Natural killer cell (primary cell): ENCODE results near the gene RIMBP2. TPM values are rescaled to one million over a fixed set of nuclear protein-coding genes. Genes with fewer than 3 reads are reported as not detected.

Experiments
- ATAC-seq, 3 donors: fragments of 150-1000 bp in 2 of 3; fragments of 200-7000 bp in 1 of 3; cut with Tn5 transposase; 1 replicate in 1 of 3; 2 replicates in 2 of 3; pipeline ENCODE4 v1.10.0; 2021; ENCODE audit warnings: mild to moderate bottlenecking in 2 of 3, moderate library complexity in 2 of 3
- DNase-seq, 2 donors: peaks; one replicate each; pipeline versions ENCODE4 v3.0.0 to v3.0.0-alpha.2; 2013 to 2021; ENCODE audit warnings: mixed read lengths in 1 of 2
- H3K27ac ChIP-seq: one replicate; pipeline ENCODE4 v1.5.1; 2013; ENCODE audit warnings: mild to moderate bottlenecking, low read length
- H3K27me3 ChIP-seq: one replicate; pipeline ENCODE4 v1.6.1; 2013; ENCODE audit warnings: low read length; ENCODE audit not compliant: control insufficient read depth, insufficient read depth
- H3K36me3 ChIP-seq: one replicate; pipeline ENCODE4 v1.6.1; 2013; ENCODE audit warnings: low read length; ENCODE audit not compliant: control insufficient read depth, insufficient read depth
- H3K4me1 ChIP-seq: one replicate; pipeline ENCODE4 v1.6.1; 2013; ENCODE audit warnings: low read length; ENCODE audit not compliant: control insufficient read depth, insufficient read depth
- H3K4me3 ChIP-seq: one replicate; pipeline ENCODE4 v1.5.1; 2013; ENCODE audit warnings: low read length
- H3K9me3 ChIP-seq: one replicate; pipeline ENCODE4 v1.6.1; 2013; ENCODE audit warnings: low read length; ENCODE audit not compliant: control insufficient read depth, insufficient read depth
- H3K27ac Mint-ChIP-seq, 2 donors: one replicate each; pipeline ENCODE4 v1.8.0; 2022; ENCODE audit warnings: mild to moderate bottlenecking in 2 of 2, mixed read lengths in 2 of 2, moderate library complexity in 1 of 2
- H3K27me3 Mint-ChIP-seq, 2 donors: one replicate each; pipeline ENCODE4 v1.8.0; 2022; ENCODE audit warnings: low read depth in 2 of 2, mixed read lengths in 2 of 2
- H3K36me3 Mint-ChIP-seq: one replicate; pipeline ENCODE4 v1.8.0; 2022; ENCODE audit warnings: mixed read lengths
- H3K4me1 Mint-ChIP-seq, 2 donors: one replicate each; pipeline ENCODE4 v1.8.0; 2022; ENCODE audit warnings: mixed read lengths in 2 of 2
- H3K4me3 Mint-ChIP-seq: one replicate; pipeline ENCODE4 v1.8.0; 2022; ENCODE audit warnings: mild to moderate bottlenecking, moderate library complexity, mixed read lengths
- H3K9me3 Mint-ChIP-seq, 2 donors: one replicate each; pipeline ENCODE4 v1.8.0; 2022; ENCODE audit warnings: mixed read lengths in 2 of 2
- WGBS: methylation state at CpG from one replicate; pipeline ENCODE4 v1.1.7; 2013; ENCODE audit warnings: missing lambda C conversion rate; ENCODE audit not compliant: insufficient coverage; 5-methylcytosine and 5-hydroxymethylcytosine counted together
- intact Hi-C: fragments of 100-400 bp; cut with micrococcal nuclease; formaldehyde crosslinking; loops from one replicate; pipeline ENCODE4 v1.14.2; 2022
- total RNA-seq, 4 donors: library from RNA; stranded (reverse); fragments of 120-200 nt in 1 of 4; gene quantifications; one replicate each; pipeline versions ENCODE4 v1.2.3 to v1.2.4, GENCODE V29; 2013 to 2022
- TF ChIP-seq, protein P1 (sequence below): fragments of 200-600 bp; IDR thresholded peaks from one replicate; pipeline ENCODE4 v1.8.0; 2022; ENCODE audit warnings: antibody characterized with exemption

The RIMBP2 gene
- total RNA-seq, 3 donors from 2014 or later (not counting 1 experiment from before 2014, with no cell fraction given), result not detected

DNA sequence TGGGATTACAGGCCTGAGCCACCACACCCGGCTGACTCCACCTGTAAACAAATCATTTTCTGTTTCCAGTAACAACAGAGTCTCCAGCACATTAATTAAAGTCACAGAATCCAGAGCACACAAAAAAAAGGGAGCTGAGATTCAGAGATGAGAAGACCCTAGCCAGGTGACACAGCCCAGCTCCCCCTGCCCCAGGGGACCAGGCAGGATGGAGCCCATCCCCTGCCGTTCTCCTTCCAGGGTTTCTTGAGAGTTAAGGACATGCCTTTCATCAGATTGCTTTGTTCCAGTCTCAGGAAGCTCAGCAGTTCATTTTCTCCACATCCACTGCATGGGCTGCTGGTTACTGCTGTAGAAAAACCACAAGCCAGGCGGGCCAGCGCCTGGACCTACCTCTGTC lies 81.2 kb downstream of the RIMBP2 start:
- intact Hi-C loops, result no loop called here
- H3K4me1 ChIP-seq, result no peaks in the 10 kb centered on the region
- DNase-seq (no peak), ATAC-seq (no peak)
- no peak overlapping the region for H3K27ac ChIP-seq
- no peaks in the 10 kb centered on the region for H3K36me3 Mint-ChIP-seq
- H3K27me3 Mint-ChIP-seq, result peaks cover 3 to 46% of the 10 kb centered on the region in 2 donors
- no peaks in the 10 kb centered on the region for H3K27me3 ChIP-seq
- no peaks in the 10 kb centered on the region for H3K9me3 ChIP-seq
- no peak overlapping the region for H3K27ac Mint-ChIP-seq
- H3K4me3 ChIP-seq, result no peak overlapping the region
- no peaks in the 10 kb centered on the region for H3K4me1 Mint-ChIP-seq
- no peaks in the 10 kb centered on the region for H3K9me3 Mint-ChIP-seq
- H3K36me3 ChIP-seq, result no peaks in the 10 kb centered on the region
- WGBS, result 55% methylated on average over 4 of the region's 4 CpGs
- no peak overlapping the region for H3K4me3 Mint-ChIP-seq
- TF ChIP-seq, protein P1, sequence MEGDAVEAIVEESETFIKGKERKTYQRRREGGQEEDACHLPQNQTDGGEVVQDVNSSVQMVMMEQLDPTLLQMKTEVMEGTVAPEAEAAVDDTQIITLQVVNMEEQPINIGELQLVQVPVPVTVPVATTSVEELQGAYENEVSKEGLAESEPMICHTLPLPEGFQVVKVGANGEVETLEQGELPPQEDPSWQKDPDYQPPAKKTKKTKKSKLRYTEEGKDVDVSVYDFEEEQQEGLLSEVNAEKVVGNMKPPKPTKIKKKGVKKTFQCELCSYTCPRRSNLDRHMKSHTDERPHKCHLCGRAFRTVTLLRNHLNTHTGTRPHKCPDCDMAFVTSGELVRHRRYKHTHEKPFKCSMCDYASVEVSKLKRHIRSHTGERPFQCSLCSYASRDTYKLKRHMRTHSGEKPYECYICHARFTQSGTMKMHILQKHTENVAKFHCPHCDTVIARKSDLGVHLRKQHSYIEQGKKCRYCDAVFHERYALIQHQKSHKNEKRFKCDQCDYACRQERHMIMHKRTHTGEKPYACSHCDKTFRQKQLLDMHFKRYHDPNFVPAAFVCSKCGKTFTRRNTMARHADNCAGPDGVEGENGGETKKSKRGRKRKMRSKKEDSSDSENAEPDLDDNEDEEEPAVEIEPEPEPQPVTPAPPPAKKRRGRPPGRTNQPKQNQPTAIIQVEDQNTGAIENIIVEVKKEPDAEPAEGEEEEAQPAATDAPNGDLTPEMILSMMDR, result no peak

DNA sequence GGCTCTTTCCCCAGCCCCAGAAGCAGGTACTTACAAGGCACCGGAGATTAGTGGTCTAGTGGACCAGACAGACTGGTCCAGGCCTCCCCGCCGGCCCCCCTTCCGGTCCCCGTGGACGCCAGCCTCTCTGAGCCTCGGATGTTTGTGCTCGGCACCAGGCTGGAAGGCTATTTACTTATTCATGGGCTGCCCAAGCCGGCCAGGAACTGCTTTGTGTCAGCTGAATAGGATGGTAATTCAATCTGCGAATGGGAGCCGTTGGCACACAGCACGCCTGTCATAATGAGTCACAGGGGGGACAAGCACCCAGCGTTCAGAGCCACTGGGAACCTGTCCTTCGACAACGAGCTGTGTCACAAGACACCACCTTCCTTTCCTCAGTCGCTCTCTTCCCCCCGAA lies 82.3 kb downstream of the RIMBP2 start:
- intact Hi-C loops, result no loop called here
- H3K4me1 ChIP-seq, result no peaks in the 10 kb centered on the region
- H3K27ac ChIP-seq, result no peak overlapping the region
- TF ChIP-seq, protein P1, result no peak
- H3K36me3 Mint-ChIP-seq, result no peaks in the 10 kb centered on the region
- H3K4me3 ChIP-seq, result no peak overlapping the region
- peaks cover 3 to 55% of the 10 kb centered on the region in 2 donors for H3K27me3 Mint-ChIP-seq
- no peaks in the 10 kb centered on the region for H3K9me3 ChIP-seq
- no peaks in the 10 kb centered on the region for H3K36me3 ChIP-seq
- H3K27ac Mint-ChIP-seq, result no peak overlapping the region
- no peaks in the 10 kb centered on the region for H3K4me1 Mint-ChIP-seq
- DNase-seq (no peak), ATAC-seq (no peak)
- no peak overlapping the region for H3K4me3 Mint-ChIP-seq
- H3K9me3 Mint-ChIP-seq, result no peaks in the 10 kb centered on the region
- WGBS, result 11% methylated on average over 17 of the region's 17 CpGs
- no peaks in the 10 kb centered on the region for H3K27me3 ChIP-seq

DNA sequence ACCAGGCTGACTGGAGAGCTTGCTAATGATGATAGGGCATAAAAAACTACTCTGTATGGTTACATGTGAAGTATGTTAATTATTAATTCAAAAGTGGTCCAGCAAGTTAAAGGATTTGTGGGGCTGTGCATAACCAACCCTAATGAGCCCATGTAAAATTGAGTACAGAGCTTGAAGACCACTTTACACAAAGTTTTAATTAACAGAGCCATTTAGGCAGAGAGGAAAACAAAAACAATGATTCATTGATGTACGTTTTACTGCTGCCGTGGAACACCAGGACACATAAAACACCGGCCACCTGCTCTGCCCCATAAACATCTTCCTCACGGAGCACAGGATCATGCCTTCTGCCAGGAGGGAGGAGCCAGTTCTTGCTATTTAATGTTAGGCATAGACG lies 83.5 kb downstream of the RIMBP2 start:
- no peak for ATAC-seq
- no peaks in the 10 kb centered on the region for H3K9me3 ChIP-seq
- no peaks in the 10 kb centered on the region for H3K36me3 ChIP-seq
- no peaks in the 10 kb centered on the region for H3K9me3 Mint-ChIP-seq
- no peak overlapping the region for H3K4me3 ChIP-seq
- H3K27ac ChIP-seq, result no peak overlapping the region
- H3K4me1 ChIP-seq, result no peaks in the 10 kb centered on the region
- H3K27me3 ChIP-seq, result no peaks in the 10 kb centered on the region
- no peaks in the 10 kb centered on the region for H3K4me1 Mint-ChIP-seq
- WGBS, result 72% methylated on average over 5 of the region's 5 CpGs
- H3K27me3 Mint-ChIP-seq, result peaks cover 3 to 55% of the 10 kb centered on the region in 2 donors
- no peak overlapping the region for H3K4me3 Mint-ChIP-seq
- intact Hi-C loops, result no loop called here
- no peak overlapping the region for H3K27ac Mint-ChIP-seq
- DNase-seq, result no peak
- H3K36me3 Mint-ChIP-seq, result no peaks in the 10 kb centered on the region
- TF ChIP-seq, protein P1, result no peak

DNA sequence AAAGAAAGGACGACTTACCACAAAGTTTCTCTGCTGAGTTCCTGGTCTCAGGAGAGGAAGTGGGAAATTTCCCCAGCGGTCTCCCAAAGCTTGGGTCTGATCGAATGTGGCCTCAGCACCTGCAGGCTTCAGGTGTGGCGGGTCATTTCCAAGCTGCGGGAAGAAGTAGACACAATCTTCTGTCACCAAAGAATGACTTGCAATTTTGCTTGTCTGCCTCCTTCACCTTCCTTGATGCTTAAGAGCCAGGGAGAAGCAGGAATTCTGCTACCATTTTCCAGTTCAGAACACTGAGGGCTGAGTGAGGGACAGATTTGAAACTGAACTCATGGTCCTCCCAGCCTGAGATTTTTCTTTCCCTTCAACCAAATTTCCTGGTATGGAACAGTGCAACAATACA lies 87.8 kb downstream of the RIMBP2 start:
- Histone ChIP-seq H3K4me3 (no peak overlapping the region), H3K9me3 (no peaks in the 10 kb centered on the region), H3K36me3 (no peaks in the 10 kb centered on the region), H3K27ac (no peak overlapping the region), H3K4me1 (no peaks in the 10 kb centered on the region), H3K27me3 (no peaks in the 10 kb centered on the region)
- DNase-seq (no peak), ATAC-seq (no peak)
- H3K4me3 Mint-ChIP-seq, result no peak overlapping the region
- no peaks in the 10 kb centered on the region for H3K36me3 Mint-ChIP-seq
- no peak overlapping the region for H3K27ac Mint-ChIP-seq
- no peaks in the 10 kb centered on the region for H3K4me1 Mint-ChIP-seq
- TF ChIP-seq, protein P1, result no peak
- intact Hi-C loops, result no loop called here
- WGBS, result 81% methylated on average over 5 of the region's 5 CpGs
- peaks cover 2 to 31% of the 10 kb centered on the region in 2 donors for H3K27me3 Mint-ChIP-seq
- no peaks in the 10 kb centered on the region for H3K9me3 Mint-ChIP-seq
